GM21576 (cell line): ENCODE measurements around the gene DSTYK.
A peak's percentile ranks its signal among the peaks of the same experiment; 100 is the strongest.

Source experiments
- ATAC-seq: cut with Tn5 transposase; IDR thresholded peaks from one replicate; pipeline ENCODE4 v1.9.1; 2021; ENCODE audit warnings: mild to moderate bottlenecking, moderate library complexity; ENCODE audit not compliant: unreplicated experiment

Gene DSTYK

DNA sequence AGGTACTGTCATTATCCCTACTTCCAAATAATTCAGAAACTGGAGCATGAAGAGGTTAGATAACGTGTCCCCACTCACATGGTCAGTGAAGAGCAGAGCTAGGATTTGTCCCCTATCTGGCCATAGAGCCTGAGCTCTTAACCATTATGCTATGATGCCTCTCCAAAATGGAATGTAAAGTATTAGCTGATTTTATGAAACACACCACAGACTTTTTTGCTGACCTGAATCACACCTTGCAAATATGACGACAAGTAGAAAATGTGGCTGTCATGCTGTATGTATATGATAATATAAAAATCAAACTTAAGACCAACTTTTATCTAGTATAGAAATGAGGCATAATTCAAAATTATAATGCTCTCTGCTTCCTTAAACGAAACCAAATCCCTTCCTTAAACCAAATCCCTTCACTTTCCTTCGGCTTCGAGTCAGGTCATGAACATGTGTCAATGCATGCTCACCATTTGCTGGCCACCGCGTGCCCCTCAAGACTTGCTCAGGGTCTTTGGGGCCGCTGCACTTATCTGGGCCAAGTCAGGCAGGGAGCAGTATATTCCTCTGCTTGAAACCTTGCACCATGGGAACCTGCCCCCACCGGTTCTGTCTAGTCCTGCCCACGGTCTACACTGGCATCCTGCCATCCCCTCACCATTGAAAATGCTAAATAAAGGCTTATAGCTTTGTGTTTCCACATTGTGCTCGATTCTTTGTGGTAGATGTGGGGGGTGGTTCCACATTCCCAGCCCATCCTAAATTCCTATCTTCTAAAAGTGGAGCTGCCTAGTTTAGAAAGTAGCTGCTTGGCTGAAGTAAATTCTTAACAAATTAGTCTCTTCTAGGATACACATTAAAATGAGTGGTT lies 14.6 kb upstream of the DSTYK start:
- no peak for ATAC-seq

DNA sequence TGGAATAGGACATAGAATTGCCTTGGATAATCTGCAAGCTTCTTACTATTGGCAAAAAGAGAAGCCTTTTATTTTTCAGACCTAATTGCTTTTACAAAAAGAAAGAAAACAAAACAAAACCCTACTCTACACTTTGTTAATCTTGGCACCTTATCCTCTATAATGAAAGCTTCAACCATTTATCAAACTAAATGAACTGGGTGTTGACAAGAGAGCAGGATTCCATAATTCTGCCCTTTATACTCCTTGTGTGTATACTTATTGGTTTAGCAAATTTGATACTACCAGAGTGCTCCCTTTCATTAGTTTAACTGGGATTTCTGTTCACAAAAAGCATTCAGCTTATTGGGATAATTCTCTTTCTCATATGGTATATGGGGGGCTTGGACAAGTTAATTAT lies 13.2 kb upstream of the DSTYK start:
- no peak for ATAC-seq

- ATAC-seq: no peak
Observed at GRCh38 chr1:205220421-205220820, 8.9 kb upstream of the DSTYK start.

DNA sequence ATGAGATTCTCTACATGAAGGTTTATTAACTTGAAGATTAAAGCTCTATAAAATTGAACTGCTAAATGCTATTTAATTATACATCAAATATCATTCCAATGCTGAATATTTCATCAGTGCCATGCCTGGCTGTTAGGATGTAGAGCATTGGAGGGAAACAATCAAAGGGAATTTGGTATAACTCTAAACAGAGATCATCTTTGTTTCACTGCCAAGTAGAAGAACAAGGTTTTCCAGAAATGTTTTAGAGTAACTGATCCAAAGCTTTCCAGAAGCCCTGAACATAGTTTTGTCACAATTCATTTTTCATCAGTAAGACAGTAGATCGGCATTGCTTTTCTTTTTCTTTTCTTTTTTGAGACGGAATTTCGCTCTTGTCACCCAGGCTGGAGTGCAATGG lies 5.9 kb upstream of the DSTYK start:
- no peak for ATAC-seq

- ATAC-seq: no peak
Observed at GRCh38 chr1:205216588-205216987, 5.1 kb upstream of the DSTYK start.

- ATAC-seq: no peak
Observed at GRCh38 chr1:205214756-205215155, 3.3 kb upstream of the DSTYK start.

DNA sequence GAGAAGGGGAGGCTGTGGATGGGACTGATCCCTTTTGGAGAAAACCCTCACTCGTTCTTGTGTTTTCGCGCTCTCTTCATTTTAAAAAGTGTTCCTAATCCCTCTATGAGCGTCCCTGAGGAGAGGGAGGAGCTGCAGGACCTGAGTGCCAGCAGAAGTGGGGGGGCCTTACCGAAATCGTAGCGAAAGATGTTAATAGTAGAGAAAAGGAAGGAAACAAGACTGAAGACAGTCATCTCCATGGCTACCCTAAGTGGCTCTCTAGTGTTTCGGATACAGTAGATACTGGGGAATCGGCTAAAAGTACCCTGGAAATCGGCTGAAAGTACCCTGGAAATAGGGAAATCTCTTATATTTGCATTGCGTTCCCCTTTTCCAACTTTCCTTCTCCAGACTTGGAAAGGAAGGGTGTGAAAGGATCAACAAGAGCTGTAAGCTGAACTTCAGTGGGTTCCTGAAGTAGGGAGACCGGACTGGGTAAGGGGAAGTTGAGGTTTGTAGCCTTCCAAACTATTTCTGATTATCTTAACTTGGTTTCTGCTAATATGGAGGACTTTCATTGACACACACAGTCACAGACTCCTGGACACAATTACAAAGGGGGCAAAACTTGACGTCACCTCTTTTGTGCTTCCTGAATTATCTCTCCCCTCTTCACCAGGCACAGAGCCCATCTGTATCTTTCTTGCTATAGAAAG lies 486 bp upstream of the DSTYK start:
- ATAC-seq: peak; percentile 20

DNA sequence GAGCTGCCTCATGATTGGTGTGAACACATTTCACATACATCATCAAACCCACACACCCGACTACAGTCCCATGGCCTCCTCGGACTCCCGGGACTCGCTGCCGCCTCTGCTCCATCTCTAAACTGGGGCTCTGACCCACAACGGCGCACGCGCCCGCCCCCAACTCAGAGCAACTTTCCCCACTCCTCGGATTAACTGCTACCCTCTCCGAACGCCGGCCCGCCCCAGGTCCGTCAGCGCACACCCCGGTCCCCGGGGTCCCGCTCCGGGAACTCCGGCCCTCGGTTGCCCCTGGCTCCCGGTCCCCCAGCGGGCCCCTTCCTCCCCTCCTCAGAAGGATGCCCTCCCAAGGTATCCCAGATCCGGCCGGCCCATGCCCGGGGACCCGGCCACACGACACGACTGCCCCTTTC lies 740 bp downstream of the DSTYK start:
- peak; percentile 27 for ATAC-seq

DNA sequence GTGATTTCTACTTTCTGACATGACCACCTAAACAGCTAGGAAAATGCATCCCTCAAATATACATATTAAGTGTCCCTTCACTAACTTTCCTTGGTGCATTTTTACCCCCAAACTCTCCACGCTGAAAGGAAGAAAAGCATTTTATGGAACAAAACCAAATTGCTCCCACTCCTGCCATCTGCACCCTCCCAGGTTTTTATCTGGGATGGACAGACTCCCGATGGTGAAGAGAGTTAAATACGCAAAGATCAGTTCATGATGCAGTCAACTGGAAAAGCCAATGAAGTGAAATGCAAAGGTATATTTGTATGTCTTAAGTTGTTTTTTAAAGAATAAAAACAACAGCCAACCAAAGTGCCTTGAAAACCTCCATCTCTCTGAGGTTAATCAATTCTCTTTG lies 2.7 kb downstream of the DSTYK start:
- no peak for ATAC-seq

DNA sequence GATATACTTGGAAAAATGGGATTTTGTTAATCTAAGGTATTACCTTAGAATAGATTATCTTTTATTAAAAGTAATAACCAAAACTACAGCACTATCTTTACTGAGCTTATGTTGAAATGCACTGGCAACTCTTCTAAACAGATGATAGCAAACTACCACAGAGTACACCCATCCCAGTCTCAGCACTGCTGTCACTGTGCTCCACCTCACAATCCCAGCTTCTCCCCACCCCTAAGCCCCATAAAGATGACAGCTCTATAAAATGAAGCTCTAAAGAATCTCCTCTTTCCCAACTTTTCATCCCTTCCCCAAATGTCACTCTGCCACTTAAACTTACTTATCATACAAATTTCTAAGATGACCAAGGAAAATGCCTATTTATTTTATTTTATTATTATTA lies 6.4 kb downstream of the DSTYK start:
- ATAC-seq: no peak

- no peak for ATAC-seq
Observed at GRCh38 chr1:205204552-205204951, 7.0 kb downstream of the DSTYK start.

DNA sequence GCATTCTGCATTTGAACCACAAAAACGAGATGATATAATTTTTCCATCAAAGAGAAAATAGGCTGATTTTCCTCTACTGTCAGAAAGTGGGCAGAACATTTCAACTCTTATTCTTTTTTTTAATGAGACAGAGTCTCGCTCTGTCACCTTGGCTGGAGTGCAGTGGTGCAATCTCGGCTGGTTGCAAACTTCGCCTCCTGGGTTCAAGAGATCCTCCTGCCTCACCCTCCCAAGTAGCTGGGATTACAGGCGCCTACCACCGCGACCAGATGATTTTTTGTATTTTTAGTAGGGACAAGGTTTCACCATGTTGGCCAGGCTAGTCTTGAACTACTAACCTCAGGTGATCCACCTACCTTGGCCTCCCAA lies 11.6 kb downstream of the DSTYK start:
- no peak for ATAC-seq

DNA sequence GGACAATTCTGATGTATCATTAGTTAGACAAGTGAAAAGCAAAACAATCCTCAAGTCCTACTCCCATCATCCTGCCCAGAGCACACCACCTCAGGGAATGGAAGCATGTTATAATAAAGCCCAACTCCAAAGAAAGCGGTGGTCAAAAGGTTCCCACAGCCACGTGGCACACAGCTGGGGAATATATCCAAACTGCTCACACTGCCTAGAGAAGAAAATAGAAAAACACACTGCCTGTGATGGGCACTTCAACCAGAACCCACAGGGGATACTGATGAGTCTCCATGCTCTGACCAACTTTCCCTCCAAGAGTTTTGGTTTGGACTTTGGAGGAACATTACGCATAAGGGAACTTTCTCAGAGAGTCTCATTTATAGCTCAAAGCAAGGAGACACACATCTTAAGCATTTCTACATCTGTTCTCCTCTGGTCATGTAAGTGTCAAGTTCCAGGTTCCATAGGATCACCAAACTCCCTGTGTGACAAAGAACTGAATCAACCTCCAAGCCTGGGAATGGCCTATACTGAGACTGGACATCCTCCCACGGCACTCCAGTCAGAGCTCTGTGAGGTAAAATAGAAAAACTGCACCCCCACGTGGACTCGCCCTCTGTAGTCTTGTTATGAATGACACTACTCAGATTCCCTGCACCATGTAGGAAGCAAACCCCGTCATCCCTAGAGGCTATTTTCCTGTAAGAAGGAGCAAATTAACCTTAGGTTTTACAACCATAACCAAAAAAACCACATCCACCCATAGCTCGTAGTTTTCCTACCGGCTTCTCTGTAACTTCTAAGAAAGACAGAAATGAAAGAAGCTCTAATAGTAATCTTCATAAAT lies 12.2 kb downstream of the DSTYK start:
- no peak for ATAC-seq

DNA sequence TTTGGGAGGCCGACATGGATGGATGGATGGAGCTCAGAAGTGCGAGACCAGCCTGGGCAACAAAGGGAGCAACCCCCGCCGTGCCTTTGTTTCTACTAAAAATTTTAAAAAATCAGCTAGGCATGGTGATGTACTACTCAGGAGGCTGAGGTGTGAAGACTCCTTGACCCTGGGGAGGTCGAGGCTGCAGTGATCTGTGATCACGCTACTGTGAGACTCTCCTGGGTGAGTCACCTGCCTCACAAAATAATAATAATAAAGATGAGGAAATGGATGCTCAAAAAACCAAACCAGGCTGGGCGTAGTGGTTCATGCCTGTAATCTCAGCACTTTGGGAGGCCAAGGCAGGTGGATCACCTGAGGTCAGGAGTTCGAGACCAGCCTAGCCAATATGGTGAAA lies 19.2 kb downstream of the DSTYK start:
- no peak for ATAC-seq

- ATAC-seq: no peak
Observed at GRCh38 chr1:205191622-205192021, 19.9 kb downstream of the DSTYK start.

DNA sequence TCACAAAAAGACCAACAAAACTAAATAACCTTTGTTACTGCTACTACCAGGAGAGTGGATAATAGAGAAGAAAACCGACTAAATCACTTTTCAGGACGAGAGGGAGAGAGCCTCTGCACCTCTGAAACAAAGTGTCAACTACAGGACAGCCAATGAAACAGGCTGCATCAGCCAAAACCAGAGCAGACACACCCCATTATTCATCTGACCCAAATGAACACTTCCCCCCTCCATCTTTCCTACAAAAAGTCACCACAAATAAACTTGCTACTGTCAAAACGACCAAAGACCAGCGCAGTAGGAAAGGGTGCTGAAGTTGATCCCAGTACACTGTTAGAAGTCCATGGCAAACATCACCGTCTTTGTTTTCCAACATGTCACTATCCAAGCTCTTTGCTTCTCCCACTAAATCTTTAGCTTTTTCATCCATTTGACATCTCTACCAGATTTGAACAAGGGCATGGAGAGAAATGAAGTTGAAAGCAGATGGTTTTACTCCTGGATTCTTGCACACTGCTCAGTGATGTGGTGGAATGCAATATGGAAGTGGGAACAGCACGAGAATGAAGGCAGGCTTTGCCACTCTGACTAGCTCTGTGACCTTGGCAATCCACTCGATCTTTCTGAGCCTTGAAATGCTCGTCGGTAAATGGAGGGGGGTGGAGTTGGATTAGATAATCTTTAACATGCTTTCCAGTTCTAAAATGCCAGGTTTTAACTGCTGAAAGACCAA lies 20.5 kb downstream of the DSTYK start:
- no peak for ATAC-seq

DNA sequence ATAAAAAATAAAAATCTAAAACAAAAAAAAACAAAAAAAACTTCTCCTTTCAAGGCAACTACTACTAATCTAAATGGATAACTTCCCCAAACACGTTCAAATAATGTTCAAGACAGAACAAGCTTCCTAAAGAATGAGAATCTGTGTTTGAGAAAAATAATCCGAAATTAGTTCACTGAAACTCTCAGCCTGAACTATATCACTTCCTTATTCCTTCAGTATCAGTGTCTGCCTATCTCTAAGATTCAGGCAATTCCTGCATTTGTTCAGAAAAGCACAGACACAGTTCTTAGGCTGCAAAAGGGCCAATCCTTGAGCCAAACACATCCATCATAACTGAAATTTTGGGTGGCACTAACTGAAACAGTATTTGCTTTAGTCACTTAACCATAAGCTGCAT lies 22.4 kb downstream of the DSTYK start:
- no peak for ATAC-seq

GRCh38 chr1:205188596-205188995 lies 22.9 kb downstream of the DSTYK start:
- no peak for ATAC-seq

GRCh38 chr1:205188098-205188497 lies 23.4 kb downstream of the DSTYK start:
- ATAC-seq: no peak

DNA sequence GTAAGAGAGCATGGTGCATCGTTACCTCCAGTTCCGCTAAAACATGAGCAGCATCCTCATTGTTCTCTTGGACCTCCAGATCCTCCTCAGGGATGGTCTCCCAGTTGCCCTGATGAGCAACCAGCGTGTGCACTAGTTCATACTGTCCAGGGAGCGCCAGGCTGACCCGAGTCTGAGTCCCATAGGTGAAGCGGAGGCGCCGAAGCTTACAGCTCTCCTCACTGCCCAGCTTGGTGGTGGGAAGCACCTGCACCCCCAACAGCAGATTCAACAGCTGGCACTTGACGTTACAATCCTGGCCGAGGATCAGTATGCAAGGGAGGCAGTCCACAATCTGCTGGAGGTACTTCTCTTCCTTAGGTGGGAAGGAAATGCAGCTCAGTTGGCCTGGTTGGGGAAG lies 24.1 kb downstream of the DSTYK start:
- ATAC-seq: no peak

- ATAC-seq: no peak
Observed at GRCh38 chr1:205186191-205186590, 25.3 kb downstream of the DSTYK start.
